DND-41 (cell line): ENCODE results near the gene RNASEL.

Source experiments
- CTCF ChIP-seq: IDR thresholded peaks from 2 replicates; pipeline ENCODE4 v1.5.1; 2012; ENCODE audit warnings: borderline replicate concordance, low read length, moderate library complexity, mild to moderate bottlenecking; ENCODE audit not compliant: poor library complexity, severe bottlenecking; ENCODE audit errors: extremely low read depth
- EZH2 ChIP-seq: IDR thresholded peaks from 3 replicates; pipeline ENCODE4 v1.6.1; 2012; ENCODE audit warnings: borderline replicate concordance, low read depth, mild to moderate bottlenecking, moderate library complexity, low read length, inconsistent platforms; ENCODE audit not compliant: severe bottlenecking

DNA sequence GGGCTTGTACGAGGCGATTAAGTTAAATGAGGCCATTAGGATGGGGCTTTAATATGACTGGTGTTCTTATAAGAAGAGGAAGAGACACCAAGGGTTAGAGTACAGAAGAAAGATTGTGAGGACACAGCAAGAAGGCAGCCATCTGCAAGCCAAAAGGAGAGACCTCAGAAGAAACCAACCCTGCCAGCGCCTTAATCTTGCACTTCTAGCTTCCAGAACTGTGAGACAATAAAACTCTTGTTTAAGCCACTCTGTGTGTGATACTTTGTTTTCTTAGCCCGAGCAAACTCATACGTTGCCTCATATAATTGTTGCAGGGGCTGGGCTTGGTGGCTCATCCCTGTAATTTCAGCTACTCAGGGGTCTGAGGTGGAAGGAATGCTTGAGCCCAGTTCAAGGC is 48.7 kb upstream of the RNASEL start:
- TF ChIP-seq EZH2, result no peak
- no peak for TF ChIP-seq CTCF
